HCT116 (cell line): ENCODE measurements around the gene LRRC66. TPM values are rescaled to one million over a fixed set of nuclear protein-coding genes. Genes with fewer than 3 reads are reported as not detected.

ENCODE experiments used
- ATAC-seq: fragments of 200-7000 bp; cut with Tn5 transposase; 2 replicates; pipeline ENCODE4 v1.9.1; 2020; ENCODE audit warnings: mild to moderate bottlenecking, moderate library complexity
- BruUV-seq: library from RNA; stranded (reverse); fragments of 400-500 nt; replicated peaks from 2 replicates; lab custom pipeline; 2021; lab: Mats Ljungman, UMichigan
- CTCF ChIA-PET: fragments of 300-600 bp; sonication (Branson Sonifier 250); formaldehyde crosslinking; loops from one replicate; lab custom pipeline; 2021; ENCODE audit warnings: antibody characterized with exemption; lab: Charles Lee
- POLR2A ChIA-PET: fragments of 300-600, 350-600 bp; sonication (Branson Sonifier 250); formaldehyde crosslinking; loops from one replicate; lab custom pipeline; 2021; ENCODE audit warnings: antibody characterized with exemption; lab: Charles Lee
- RAD21 ChIA-PET, 2 experiments: fragments of 300-600 bp; sonication (Branson Sonifier 250); formaldehyde crosslinking; loops; one replicate each; lab custom pipeline; 2023; ENCODE audit warnings: low total read pairs in 2 of 2; ENCODE audit not compliant: uncharacterized antibody in 2 of 2, unreplicated experiment in 2 of 2, low non-redundant PET in 1 of 2; lab: Charles Lee
- DNase-seq: peaks from one replicate; pipeline ENCODE4 v3.0.0-alpha.2; 2010; ENCODE audit warnings: low read depth, low spot score
- H2AFZ ChIP-seq: fragments of 200-600 bp; shearing (Covaris generic), sonication (generic); 2 replicates; pipeline ENCODE4 v1.6.1; 2017; ENCODE audit warnings: low read depth, mixed run types, mixed read lengths, antibody characterized with exemption, low read length; ENCODE audit not compliant: poor library complexity, severe bottlenecking
- H3K27ac ChIP-seq: 2 replicates; pipeline ENCODE4 v1.5.1; 2012; ENCODE audit warnings: low read depth, low read length
- H3K27me3 ChIP-seq: fragments of 200-600 bp; sonication (generic); 2 replicates; pipeline ENCODE4 v1.6.1; 2016; ENCODE audit warnings: mixed run types, low read length, mixed read lengths; ENCODE audit not compliant: insufficient read depth
- H3K36me3 ChIP-seq, 2 experiments: fragments of 200-500 bp in 1 of 2; fragments of 200-600 bp in 1 of 2; sonication (Bioruptor generic) in 1 of 2; sonication (generic) in 1 of 2; 2 replicates each; pipeline versions ENCODE4 v1.5.1 to v1.6.1; 2014 to 2016; ENCODE audit warnings: low read length in 2 of 2, inconsistent platforms in 1 of 2, mixed read lengths in 1 of 2, mixed run types in 1 of 2; ENCODE audit not compliant: insufficient read depth in 2 of 2, control insufficient read depth in 1 of 2
- H3K4me1 ChIP-seq, 2 experiments: fragments of 200-600 bp in 1 of 2; sonication (generic) in 1 of 2; 2 replicates each; pipeline versions ENCODE4 v1.5.1 to v1.6.1; 2012 to 2017; ENCODE audit warnings: low read length in 2 of 2, inconsistent platforms in 1 of 2, mild to moderate bottlenecking in 1 of 2, mixed read lengths in 1 of 2, mixed run types in 1 of 2, moderate library complexity in 1 of 2; ENCODE audit not compliant: insufficient read depth in 2 of 2, control insufficient read depth in 1 of 2
- H3K4me2 ChIP-seq: fragments of 200-600 bp; sonication (generic); 2 replicates; pipeline ENCODE4 v1.6.1; 2017; ENCODE audit warnings: mixed run types, low read length, mixed read lengths
- H3K4me3 ChIP-seq, 2 experiments: fragments of 200-600 bp in 1 of 2; sonication (generic) in 1 of 2; replicated peaks in 1 of 2; 2 replicates each; pipeline ENCODE4 v1.5.1; 2011 to 2016; ENCODE audit warnings: low read length in 2 of 2, control low read depth in 1 of 2, low read depth in 1 of 2, mild to moderate bottlenecking in 1 of 2, mixed read lengths in 1 of 2, mixed run types in 1 of 2
- H3K79me2 ChIP-seq: fragments of 200-600 bp; sonication (generic); 2 replicates; pipeline ENCODE4 v1.6.1; 2017; ENCODE audit warnings: mild to moderate bottlenecking, mixed run types, low read length, moderate library complexity, mixed read lengths; ENCODE audit not compliant: insufficient read depth
- H3K9ac ChIP-seq: fragments of 200-600 bp; sonication (generic); 2 replicates; pipeline ENCODE4 v1.6.1; 2016; ENCODE audit warnings: low read length, mixed read lengths
- H3K9me2 ChIP-seq: fragments of 200-600 bp; sonication (generic), shearing (Covaris generic); 2 replicates; pipeline ENCODE4 v1.6.1; 2017; ENCODE audit warnings: mixed run types, mild to moderate bottlenecking, moderate library complexity; ENCODE audit not compliant: insufficient read depth
- H3K9me3 ChIP-seq, 2 experiments: fragments of 200-500 bp in 1 of 2; fragments of 200-600 bp in 1 of 2; sonication (Bioruptor generic) in 1 of 2; sonication (generic) in 1 of 2; 2 replicates each; pipeline ENCODE4 v1.6.1; 2014 to 2017; ENCODE audit warnings: low read length in 2 of 2, mixed read lengths in 2 of 2, inconsistent platforms in 1 of 2, low read depth in 1 of 2, mild to moderate bottlenecking in 1 of 2, mixed run types in 1 of 2, moderate library complexity in 1 of 2; ENCODE audit not compliant: control insufficient read depth in 1 of 2, insufficient read depth in 1 of 2
- H4K20me1 ChIP-seq: fragments of 200-600 bp; sonication (generic), shearing (Covaris generic); 2 replicates; pipeline ENCODE4 v1.6.1; 2017; ENCODE audit warnings: mixed run types, mild to moderate bottlenecking, moderate library complexity; ENCODE audit not compliant: insufficient read depth
- CBX3 ChIP-seq: IDR thresholded peaks from 2 replicates; pipeline ENCODE4 v1.6.1; 2012; ENCODE audit warnings: low read depth
- CEBPB ChIP-seq: IDR thresholded peaks from 2 replicates; pipeline ENCODE4 v1.6.1; 2012; ENCODE audit warnings: low read depth
- ELF1 ChIP-seq: IDR thresholded peaks from 2 replicates; pipeline ENCODE4 v1.6.1; 2012; ENCODE audit warnings: low read depth, borderline replicate concordance
- EZH2phosphoT487 ChIP-seq: fragments of 200-600 bp; IDR thresholded peaks from 2 replicates; pipeline ENCODE4 v1.6.1; 2018; ENCODE audit warnings: antibody characterized with exemption, borderline replicate concordance
- POLR2A ChIP-seq: IDR thresholded peaks from 2 replicates; pipeline ENCODE4 v1.7.0; 2011; ENCODE audit warnings: borderline replicate concordance; ENCODE audit not compliant: insufficient read depth, insufficient read length; ENCODE audit errors: extremely low read depth
- TCF7L2 ChIP-seq: IDR thresholded peaks from 2 replicates; pipeline ENCODE4 v1.7.0; 2011; ENCODE audit warnings: borderline replicate concordance, inconsistent platforms; ENCODE audit not compliant: insufficient read depth, insufficient read length; ENCODE audit errors: extremely low read depth
- intact Hi-C: fragments of 100-400 bp; cut with micrococcal nuclease; formaldehyde crosslinking; loops from 2 replicates; pipeline ENCODE4 v1.10.0; 2022
- total RNA-seq: library from RNA; stranded (reverse); gene quantifications from one replicate; pipeline ENCODE4 v1.2.1, GENCODE V29; 2021; ENCODE audit not compliant: unreplicated experiment
- TF ChIP-seq, protein P1 (sequence below): IDR thresholded peaks from 2 replicates; pipeline ENCODE4 v1.6.1; 2012; ENCODE audit warnings: low read depth
- TF ChIP-seq, protein P2 (sequence below): IDR thresholded peaks from 2 replicates; pipeline ENCODE4 v1.6.1; 2012
- TF ChIP-seq, protein P3 (sequence below), 3 experiments: fragments of 200-600 bp in 1 of 3; sonication (generic) in 1 of 3; IDR thresholded peaks in 2 of 3; conservative IDR thresholded peaks in 1 of 3; 2 replicates each; pipeline ENCODE4 v1.5.1; 2012 to 2017; ENCODE audit warnings: low read depth in 2 of 3, low read length in 2 of 3, antibody characterized with exemption in 1 of 3, borderline replicate concordance in 1 of 3, control low read depth in 1 of 3, mild to moderate bottlenecking in 1 of 3, mixed read lengths in 1 of 3, mixed run types in 1 of 3, moderate library complexity in 1 of 3; ENCODE audit not compliant: insufficient read depth in 1 of 3

Gene LRRC66
- total RNA-seq, 1 experiment from 2014 or later = 0.12 TPM

DNA sequence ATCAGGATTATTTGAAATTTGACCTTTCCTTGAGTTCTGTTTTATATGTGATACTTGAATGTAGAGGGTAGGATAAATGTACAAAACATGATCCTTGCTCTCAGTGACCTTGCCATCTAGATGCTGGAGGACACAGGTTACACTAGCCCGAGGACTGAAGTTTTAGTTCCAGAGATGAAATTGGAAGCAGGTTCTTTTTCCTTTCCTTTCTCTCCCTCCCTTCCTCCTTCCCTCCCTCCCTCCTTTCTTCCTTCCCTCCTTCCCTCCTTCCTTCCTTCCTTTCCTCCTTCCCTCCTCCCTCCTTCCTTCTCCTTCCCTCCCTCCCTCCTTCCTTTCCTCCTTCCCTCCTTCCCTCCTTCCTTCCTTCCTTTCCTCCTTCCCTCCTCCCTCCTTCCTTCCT is 54.3 kb downstream of the LRRC66 start:
- POLR2A ChIA-PET = no interaction called here
- TF ChIP-seq, protein P1, sequence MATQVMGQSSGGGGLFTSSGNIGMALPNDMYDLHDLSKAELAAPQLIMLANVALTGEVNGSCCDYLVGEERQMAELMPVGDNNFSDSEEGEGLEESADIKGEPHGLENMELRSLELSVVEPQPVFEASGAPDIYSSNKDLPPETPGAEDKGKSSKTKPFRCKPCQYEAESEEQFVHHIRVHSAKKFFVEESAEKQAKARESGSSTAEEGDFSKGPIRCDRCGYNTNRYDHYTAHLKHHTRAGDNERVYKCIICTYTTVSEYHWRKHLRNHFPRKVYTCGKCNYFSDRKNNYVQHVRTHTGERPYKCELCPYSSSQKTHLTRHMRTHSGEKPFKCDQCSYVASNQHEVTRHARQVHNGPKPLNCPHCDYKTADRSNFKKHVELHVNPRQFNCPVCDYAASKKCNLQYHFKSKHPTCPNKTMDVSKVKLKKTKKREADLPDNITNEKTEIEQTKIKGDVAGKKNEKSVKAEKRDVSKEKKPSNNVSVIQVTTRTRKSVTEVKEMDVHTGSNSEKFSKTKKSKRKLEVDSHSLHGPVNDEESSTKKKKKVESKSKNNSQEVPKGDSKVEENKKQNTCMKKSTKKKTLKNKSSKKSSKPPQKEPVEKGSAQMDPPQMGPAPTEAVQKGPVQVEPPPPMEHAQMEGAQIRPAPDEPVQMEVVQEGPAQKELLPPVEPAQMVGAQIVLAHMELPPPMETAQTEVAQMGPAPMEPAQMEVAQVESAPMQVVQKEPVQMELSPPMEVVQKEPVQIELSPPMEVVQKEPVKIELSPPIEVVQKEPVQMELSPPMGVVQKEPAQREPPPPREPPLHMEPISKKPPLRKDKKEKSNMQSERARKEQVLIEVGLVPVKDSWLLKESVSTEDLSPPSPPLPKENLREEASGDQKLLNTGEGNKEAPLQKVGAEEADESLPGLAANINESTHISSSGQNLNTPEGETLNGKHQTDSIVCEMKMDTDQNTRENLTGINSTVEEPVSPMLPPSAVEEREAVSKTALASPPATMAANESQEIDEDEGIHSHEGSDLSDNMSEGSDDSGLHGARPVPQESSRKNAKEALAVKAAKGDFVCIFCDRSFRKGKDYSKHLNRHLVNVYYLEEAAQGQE = no peak
- TF ChIP-seq, protein P2, sequence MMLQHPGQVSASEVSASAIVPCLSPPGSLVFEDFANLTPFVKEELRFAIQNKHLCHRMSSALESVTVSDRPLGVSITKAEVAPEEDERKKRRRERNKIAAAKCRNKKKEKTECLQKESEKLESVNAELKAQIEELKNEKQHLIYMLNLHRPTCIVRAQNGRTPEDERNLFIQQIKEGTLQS = no peak
- TF ChIP-seq EZH2phosphoT487 (no peak), CBX3 (no peak), CEBPB (no peak), POLR2A (no peak), ELF1 (no peak), TCF7L2 (no peak)
- TF ChIP-seq, protein P3, sequence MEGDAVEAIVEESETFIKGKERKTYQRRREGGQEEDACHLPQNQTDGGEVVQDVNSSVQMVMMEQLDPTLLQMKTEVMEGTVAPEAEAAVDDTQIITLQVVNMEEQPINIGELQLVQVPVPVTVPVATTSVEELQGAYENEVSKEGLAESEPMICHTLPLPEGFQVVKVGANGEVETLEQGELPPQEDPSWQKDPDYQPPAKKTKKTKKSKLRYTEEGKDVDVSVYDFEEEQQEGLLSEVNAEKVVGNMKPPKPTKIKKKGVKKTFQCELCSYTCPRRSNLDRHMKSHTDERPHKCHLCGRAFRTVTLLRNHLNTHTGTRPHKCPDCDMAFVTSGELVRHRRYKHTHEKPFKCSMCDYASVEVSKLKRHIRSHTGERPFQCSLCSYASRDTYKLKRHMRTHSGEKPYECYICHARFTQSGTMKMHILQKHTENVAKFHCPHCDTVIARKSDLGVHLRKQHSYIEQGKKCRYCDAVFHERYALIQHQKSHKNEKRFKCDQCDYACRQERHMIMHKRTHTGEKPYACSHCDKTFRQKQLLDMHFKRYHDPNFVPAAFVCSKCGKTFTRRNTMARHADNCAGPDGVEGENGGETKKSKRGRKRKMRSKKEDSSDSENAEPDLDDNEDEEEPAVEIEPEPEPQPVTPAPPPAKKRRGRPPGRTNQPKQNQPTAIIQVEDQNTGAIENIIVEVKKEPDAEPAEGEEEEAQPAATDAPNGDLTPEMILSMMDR (IDR thresholded peaks at IDR 0.05 in 2 of 3, conservative IDR thresholded peaks at IDR 0.05 in 1 of 3; ENCODE audit: borderline replicate concordance in 1 of 3, insufficient read depth in 1 of 3, low read depth in 2 of 3, low read length in 2 of 3) = no peak
- Histone ChIP-seq H3K27me3 (peaks cover 3% of the 10 kb centered on the region; the same call in 1 of the 2 replicates), H3K27ac (no peak overlapping the region), H3K36me3 (no peaks in the 10 kb centered on the region), H3K79me2 (no peaks in the 10 kb centered on the region), H2AFZ (no peak overlapping the region), H3K4me2 (no peak overlapping the region), H3K4me1 (no peaks in the 10 kb centered on the region), H3K9me3 (no peaks in the 10 kb centered on the region), H4K20me1 (no peaks in the 10 kb centered on the region), H3K9me2 (no peaks in the 10 kb centered on the region), H3K9ac (no peak overlapping the region), H3K4me3 (no peak overlapping the region)
- intact Hi-C loops = no loop called here
- CTCF ChIA-PET = no interaction called here
- RAD21 ChIA-PET = no interaction called here
- ATAC-seq (no peak), DNase-seq (no peak)
- BruUV-seq = no TSS peak
